22Rv1 (cell line): ENCODE data around the gene HPCAL4.

Experiments used
- ZFX ChIP-seq: fragments of 450-650 bp; IDR thresholded peaks from 2 replicates; pipeline ENCODE4 v1.6.1; 2017; ENCODE audit warnings: antibody characterized with exemption, borderline replicate concordance
- TF ChIP-seq, protein P1 (sequence below): fragments of 450-650 bp; IDR thresholded peaks from 2 replicates; pipeline ENCODE4 v1.5.1; 2017; ENCODE audit warnings: mild to moderate bottlenecking

DNA sequence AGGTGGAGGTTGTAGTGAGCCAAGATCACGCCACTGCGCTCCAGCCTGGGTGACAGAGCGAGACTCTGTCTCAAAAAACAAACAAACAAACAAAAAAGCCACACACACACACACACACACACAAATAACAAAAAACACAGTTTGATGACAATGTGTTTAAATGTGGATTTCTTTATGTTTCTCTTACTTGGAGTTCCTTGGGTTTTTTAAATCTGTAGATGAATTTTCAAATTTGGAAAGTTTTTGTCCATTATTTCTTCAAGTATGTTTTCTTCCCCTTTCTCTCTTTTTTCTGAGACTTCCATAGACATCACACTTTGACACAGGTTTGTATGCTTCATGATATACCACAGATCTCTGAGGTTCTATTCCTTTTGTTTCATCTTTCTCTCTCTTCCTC is 35.4 kb upstream of the HPCAL4 start:
- TF ChIP-seq, protein P1, sequence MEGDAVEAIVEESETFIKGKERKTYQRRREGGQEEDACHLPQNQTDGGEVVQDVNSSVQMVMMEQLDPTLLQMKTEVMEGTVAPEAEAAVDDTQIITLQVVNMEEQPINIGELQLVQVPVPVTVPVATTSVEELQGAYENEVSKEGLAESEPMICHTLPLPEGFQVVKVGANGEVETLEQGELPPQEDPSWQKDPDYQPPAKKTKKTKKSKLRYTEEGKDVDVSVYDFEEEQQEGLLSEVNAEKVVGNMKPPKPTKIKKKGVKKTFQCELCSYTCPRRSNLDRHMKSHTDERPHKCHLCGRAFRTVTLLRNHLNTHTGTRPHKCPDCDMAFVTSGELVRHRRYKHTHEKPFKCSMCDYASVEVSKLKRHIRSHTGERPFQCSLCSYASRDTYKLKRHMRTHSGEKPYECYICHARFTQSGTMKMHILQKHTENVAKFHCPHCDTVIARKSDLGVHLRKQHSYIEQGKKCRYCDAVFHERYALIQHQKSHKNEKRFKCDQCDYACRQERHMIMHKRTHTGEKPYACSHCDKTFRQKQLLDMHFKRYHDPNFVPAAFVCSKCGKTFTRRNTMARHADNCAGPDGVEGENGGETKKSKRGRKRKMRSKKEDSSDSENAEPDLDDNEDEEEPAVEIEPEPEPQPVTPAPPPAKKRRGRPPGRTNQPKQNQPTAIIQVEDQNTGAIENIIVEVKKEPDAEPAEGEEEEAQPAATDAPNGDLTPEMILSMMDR, result no peak
- TF ChIP-seq ZFX, result no peak
